Nephron (organoid): ENCODE results near the gene TMEM254.
A peak's percentile ranks its signal among the peaks of the same experiment; 100 is the strongest.

Experiments used
- H3K27ac Mint-ChIP-seq, 3 experiments: 2 replicates each; pipeline ENCODE4 v1.8.0; 2020; ENCODE audit warnings: mixed read lengths in 3 of 3, mild to moderate bottlenecking in 2 of 3, moderate library complexity in 1 of 3
- H3K27me3 Mint-ChIP-seq: 2 replicates; pipeline ENCODE4 v1.8.0; 2021; ENCODE audit warnings: low read depth, mild to moderate bottlenecking, moderate library complexity, mixed read lengths
- H3K36me3 Mint-ChIP-seq: 2 replicates; pipeline ENCODE4 v1.8.0; 2020; ENCODE audit warnings: low read depth, mixed read lengths
- H3K4me1 Mint-ChIP-seq: 2 replicates; pipeline ENCODE4 v1.8.0; 2020; ENCODE audit warnings: mixed read lengths
- H3K4me3 Mint-ChIP-seq, 3 experiments: 2 replicates each; pipeline ENCODE4 v1.8.0; 2020; ENCODE audit warnings: mild to moderate bottlenecking in 3 of 3, mixed read lengths in 3 of 3, moderate library complexity in 2 of 3
- H3K9me3 Mint-ChIP-seq: 2 replicates; pipeline ENCODE4 v1.8.0; 2020; ENCODE audit warnings: mixed read lengths
- CTCF ChIP-seq, 3 experiments: fragments of 200-600 bp; sonication (generic); IDR thresholded peaks; one replicate each; pipeline ENCODE4 v1.5.0; 2021; ENCODE audit warnings: antibody characterized with exemption in 3 of 3; ENCODE audit not compliant: unreplicated experiment in 3 of 3

The TMEM254 gene

GRCh38 chr10:80136134-80136571 lies 57.7 kb downstream of the TMEM254 start:
- no peaks in the 10 kb centered on the region for H3K36me3 Mint-ChIP-seq
- H3K27me3 Mint-ChIP-seq: peaks cover 24% of the 10 kb centered on the region
- H3K4me1 Mint-ChIP-seq: peaks cover 56% of the 10 kb centered on the region
- peak overlapping the region in 2 of 3 experiments; percentile 97 to 99 for H3K27ac Mint-ChIP-seq
- H3K9me3 Mint-ChIP-seq: no peaks in the 10 kb centered on the region
- H3K4me3 Mint-ChIP-seq: peak overlapping the region in 2 of 3 experiments; percentile 61 to 76
- no peak for TF ChIP-seq CTCF (IDR thresholded peaks at IDR 0.05; ENCODE audit: unreplicated experiment in 3 of 3)

- Mint-ChIP-seq H3K36me3 (no peaks in the 10 kb centered on the region), H3K27me3 (peaks cover 13% of the 10 kb centered on the region), H3K27ac (peak overlapping the region; percentile 86 to 99 (median 97)), H3K9me3 (no peaks in the 10 kb centered on the region), H3K4me3 (peak overlapping the region in 2 of 3 experiments; percentile 40 to 49), H3K4me1 (peaks cover 50% of the 10 kb centered on the region)
- TF ChIP-seq CTCF (IDR thresholded peaks at IDR 0.05; ENCODE audit: unreplicated experiment in 3 of 3): no peak
Measured at GRCh38 chr10:80137031-80137862, 58.8 kb downstream of the TMEM254 start.

DNA sequence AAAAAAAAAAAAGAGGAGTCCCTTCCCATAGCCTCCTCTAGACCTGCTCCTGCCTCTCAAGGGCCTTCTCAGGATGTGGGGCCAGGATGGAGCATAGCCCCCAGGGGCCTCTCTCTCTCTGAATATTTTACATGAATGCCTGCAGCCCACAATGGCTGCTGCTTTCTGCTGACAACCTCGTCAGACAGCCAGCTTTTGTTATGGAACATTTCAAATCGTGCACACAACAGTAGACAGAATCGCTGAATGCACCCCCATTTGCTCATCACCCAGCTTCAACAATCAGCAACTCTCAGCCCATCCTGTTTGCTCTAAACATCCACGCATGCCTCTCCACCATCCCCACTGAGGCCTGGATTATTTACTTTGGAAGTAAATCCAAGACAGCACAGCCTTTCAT lies 59.5 kb downstream of the TMEM254 start:
- H3K4me1 Mint-ChIP-seq: peaks cover 47% of the 10 kb centered on the region
- H3K9me3 Mint-ChIP-seq: no peaks in the 10 kb centered on the region
- peak overlapping the region in 2 of 3 experiments; percentile 58 to 79 for H3K4me3 Mint-ChIP-seq
- peak overlapping the region; percentile 72 to 99 (median 96) for H3K27ac Mint-ChIP-seq
- H3K27me3 Mint-ChIP-seq: peaks cover 10% of the 10 kb centered on the region
- no peaks in the 10 kb centered on the region for H3K36me3 Mint-ChIP-seq
- TF ChIP-seq CTCF (IDR thresholded peaks at IDR 0.05; ENCODE audit: unreplicated experiment in 3 of 3): no peak

DNA sequence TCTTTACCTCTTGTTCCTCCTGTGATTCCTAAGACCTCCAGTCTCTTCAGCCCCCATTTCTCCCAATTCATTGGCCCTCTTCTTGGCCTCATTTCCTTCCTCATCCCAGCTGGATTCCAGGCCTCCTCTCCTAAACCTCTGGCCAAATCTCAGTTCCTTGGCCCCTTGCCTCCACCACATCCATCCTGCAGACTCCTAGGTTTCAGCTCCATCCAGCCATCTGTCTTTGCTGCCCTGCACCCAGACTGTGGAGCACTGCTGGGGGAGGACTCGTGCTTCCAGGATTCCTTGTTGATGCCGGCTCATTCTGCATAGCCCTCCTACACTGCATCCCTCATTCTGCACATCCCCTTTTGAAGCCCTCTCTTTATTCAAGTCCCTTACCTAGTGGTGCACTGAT lies 60.8 kb downstream of the TMEM254 start:
- Mint-ChIP-seq H3K9me3 (no peaks in the 10 kb centered on the region), H3K36me3 (no peaks in the 10 kb centered on the region), H3K27ac (peak overlapping the region in 2 of 3 experiments; percentile 90 to 99), H3K27me3 (no peaks in the 10 kb centered on the region), H3K4me3 (peak overlapping the region in 1 of 3 experiments; percentile 22), H3K4me1 (peaks cover 49% of the 10 kb centered on the region)
- no peak for TF ChIP-seq CTCF (IDR thresholded peaks at IDR 0.05; ENCODE audit: unreplicated experiment in 3 of 3)

- Mint-ChIP-seq H3K36me3 (no peaks in the 10 kb centered on the region), H3K9me3 (no peaks in the 10 kb centered on the region), H3K4me1 (peaks cover 49% of the 10 kb centered on the region), H3K4me3 (no peak overlapping the region), H3K27ac (peak overlapping the region in 2 of 3 experiments; percentile 23 to 99), H3K27me3 (peaks cover 6% of the 10 kb centered on the region)
- TF ChIP-seq CTCF (IDR thresholded peaks at IDR 0.05; ENCODE audit: unreplicated experiment in 3 of 3): no peak
Measured at GRCh38 chr10:80140251-80140650, 61.8 kb downstream of the TMEM254 start.
